Measurements from ENCODE around the gene POLN.

DNA sequence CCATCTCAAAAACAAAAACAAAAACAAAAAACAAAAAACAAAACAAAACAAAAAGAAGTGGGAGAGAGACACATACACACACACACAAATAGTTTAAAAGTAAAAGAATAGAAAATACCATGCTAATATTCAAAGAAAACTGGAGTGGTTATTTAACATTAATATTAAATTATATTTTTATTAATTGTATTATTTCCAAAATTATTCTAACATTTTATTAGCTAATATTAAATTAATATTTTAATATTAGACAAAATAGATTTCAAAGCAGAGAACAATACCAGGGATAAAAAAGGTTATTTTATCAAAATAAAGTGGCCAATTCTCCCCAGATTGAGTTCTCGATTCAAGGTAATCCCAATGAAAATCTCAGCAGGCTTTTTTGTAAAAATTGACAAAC lies 91.8 kb downstream of the POLN start:
- no peak for TF ChIP-seq CTCF (IDR thresholded peaks at IDR 0.05)
- TF ChIP-seq POLR2A (IDR thresholded peaks at IDR 0.05): no peak
- no peak for TF ChIP-seq EP300 (IDR thresholded peaks at IDR 0.05)
